Measurements from ENCODE around the gene MCM7. TPM values are rescaled to one million over a fixed set of nuclear protein-coding genes. Genes with fewer than 3 reads are reported as not detected.

Gene MCM7
- total RNA-seq, 1 donor, result 28.6 TPM

GRCh38 chr7:100090527-100091410 lies 10.4 kb downstream of the MCM7 start:
- TF ChIP-seq, protein P1, sequence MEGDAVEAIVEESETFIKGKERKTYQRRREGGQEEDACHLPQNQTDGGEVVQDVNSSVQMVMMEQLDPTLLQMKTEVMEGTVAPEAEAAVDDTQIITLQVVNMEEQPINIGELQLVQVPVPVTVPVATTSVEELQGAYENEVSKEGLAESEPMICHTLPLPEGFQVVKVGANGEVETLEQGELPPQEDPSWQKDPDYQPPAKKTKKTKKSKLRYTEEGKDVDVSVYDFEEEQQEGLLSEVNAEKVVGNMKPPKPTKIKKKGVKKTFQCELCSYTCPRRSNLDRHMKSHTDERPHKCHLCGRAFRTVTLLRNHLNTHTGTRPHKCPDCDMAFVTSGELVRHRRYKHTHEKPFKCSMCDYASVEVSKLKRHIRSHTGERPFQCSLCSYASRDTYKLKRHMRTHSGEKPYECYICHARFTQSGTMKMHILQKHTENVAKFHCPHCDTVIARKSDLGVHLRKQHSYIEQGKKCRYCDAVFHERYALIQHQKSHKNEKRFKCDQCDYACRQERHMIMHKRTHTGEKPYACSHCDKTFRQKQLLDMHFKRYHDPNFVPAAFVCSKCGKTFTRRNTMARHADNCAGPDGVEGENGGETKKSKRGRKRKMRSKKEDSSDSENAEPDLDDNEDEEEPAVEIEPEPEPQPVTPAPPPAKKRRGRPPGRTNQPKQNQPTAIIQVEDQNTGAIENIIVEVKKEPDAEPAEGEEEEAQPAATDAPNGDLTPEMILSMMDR (IDR thresholded peaks at IDR 0.05; ENCODE audit: extremely low read depth, low read depth, low read length), result no peak
- peaks cover 31% of the 10 kb centered on the region for H3K4me1 ChIP-seq (ENCODE audit: insufficient read depth, low read length)
- peak overlapping the region; percentile 84 for H3K27ac ChIP-seq (ENCODE audit: low read depth, low read length)
- no peaks in the 10 kb centered on the region for H3K27me3 ChIP-seq (ENCODE audit: insufficient read depth, low read length)
- peak overlapping the region; percentile 1 for H3K4me2 ChIP-seq (ENCODE audit: insufficient read depth, low read length)
- no peaks in the 10 kb centered on the region for H3K9me3 ChIP-seq (ENCODE audit: low read depth, low read length)
- peaks cover 41% of the 10 kb centered on the region for H3K79me2 ChIP-seq (ENCODE audit: insufficient read depth, low read length)
- no peak overlapping the region for H3K4me3 ChIP-seq (ENCODE audit: insufficient read depth, low read length)
- peaks cover 56% of the 10 kb centered on the region for H3K36me3 ChIP-seq (ENCODE audit: insufficient read depth, low read length)
- DNase-seq (ENCODE audit: insufficient read length, low spot score, missing footprints), result no peak
- H2AFZ ChIP-seq (ENCODE audit: low read length), result no peak overlapping the region
- peaks cover 7% of the 10 kb centered on the region for H4K20me1 ChIP-seq (ENCODE audit: insufficient read depth, low read length)

- no peaks in the 10 kb centered on the region for H3K27me3 ChIP-seq (ENCODE audit: insufficient read depth, low read length)
- peaks cover 45% of the 10 kb centered on the region for H3K36me3 ChIP-seq (ENCODE audit: insufficient read depth, low read length)
- H3K4me1 ChIP-seq (ENCODE audit: insufficient read depth, low read length), result peaks cover 31% of the 10 kb centered on the region
- peak overlapping the region; percentile 84 for H3K27ac ChIP-seq (ENCODE audit: low read depth, low read length)
- H4K20me1 ChIP-seq (ENCODE audit: insufficient read depth, low read length), result peaks cover 7% of the 10 kb centered on the region
- peak overlapping the region; percentile 92 for H3K4me3 ChIP-seq (ENCODE audit: insufficient read depth, low read length)
- H3K79me2 ChIP-seq (ENCODE audit: insufficient read depth, low read length), result peaks cover 37% of the 10 kb centered on the region
- peak overlapping the region; percentile 86 for H3K4me2 ChIP-seq (ENCODE audit: insufficient read depth, low read length)
- DNase-seq (ENCODE audit: insufficient read length, low spot score, missing footprints), result no peak
- peak overlapping the region; percentile 93 for H2AFZ ChIP-seq (ENCODE audit: low read length)
- no peaks in the 10 kb centered on the region for H3K9me3 ChIP-seq (ENCODE audit: low read depth, low read length)
- TF ChIP-seq, protein P1 (IDR thresholded peaks at IDR 0.05; ENCODE audit: extremely low read depth, low read depth, low read length), result no peak
Observed at GRCh38 chr7:100089458-100090196, 11.6 kb downstream of the MCM7 start.

DNA sequence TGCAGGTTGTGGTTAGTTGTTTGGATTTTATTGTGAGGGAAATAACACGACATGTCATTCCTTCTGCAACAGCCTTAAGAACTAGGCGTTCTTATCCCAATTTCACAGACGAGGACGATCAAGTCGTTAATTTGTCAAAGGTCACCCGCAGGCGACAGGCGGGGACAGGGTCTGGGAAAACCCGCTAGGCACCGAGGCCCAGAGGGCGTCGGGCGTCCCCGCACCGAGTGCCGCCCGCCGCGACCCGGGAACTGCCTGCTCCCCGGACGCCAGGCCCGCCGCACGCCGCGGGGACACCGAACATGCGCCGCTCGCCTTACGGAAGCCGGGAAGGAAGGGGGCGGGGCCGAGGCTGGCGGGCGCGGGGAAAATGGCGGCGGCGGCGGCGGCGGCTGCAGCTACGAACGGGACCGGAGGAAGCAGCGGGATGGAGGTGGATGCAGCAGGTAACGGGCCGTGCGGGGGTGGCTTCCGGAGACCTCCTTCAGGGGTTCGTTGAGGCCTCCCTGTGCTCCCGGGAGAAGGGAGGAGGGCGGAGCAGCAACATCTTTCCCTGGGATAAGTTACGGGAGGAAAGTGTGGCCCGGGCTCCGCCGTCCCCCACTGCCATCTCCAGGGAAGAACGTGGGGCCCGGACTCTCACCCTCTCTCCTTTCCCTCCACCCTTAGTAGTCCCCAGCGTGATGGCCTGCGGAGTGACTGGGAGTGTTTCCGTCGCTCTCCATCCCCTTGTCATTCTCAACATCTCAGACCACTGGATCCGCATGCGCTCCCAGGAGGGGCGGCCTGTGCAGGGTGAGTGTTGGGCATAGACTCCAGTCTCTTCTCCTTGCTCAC lies 12.4 kb downstream of the MCM7 start, which contains the start of gene COPS6:
TSS of gene COPS6 (plus strand) at position 349 of the 837 bp plus-strand sequence. CDS start at position 371, 22 bp downstream.
- Histone ChIP-seq H3K27me3 (ENCODE audit: insufficient read depth, low read length) (no peaks in the 10 kb centered on the region), H3K27ac (ENCODE audit: low read depth, low read length) (peak within 1 kb of the TSS; percentile 84), H3K36me3 (ENCODE audit: insufficient read depth, low read length) (peaks cover 37% of the 10 kb centered on the region), H3K4me1 (ENCODE audit: insufficient read depth, low read length) (peaks cover 31% of the 10 kb centered on the region), H3K9me3 (ENCODE audit: low read depth, low read length) (no peaks in the 10 kb centered on the region), H3K4me2 (ENCODE audit: insufficient read depth, low read length) (peak within 1 kb of the TSS; percentile 86), H3K4me3 (ENCODE audit: insufficient read depth, low read length) (peak within 1 kb of the TSS; percentile 92), H3K79me2 (ENCODE audit: insufficient read depth, low read length) (peaks cover 33% of the 10 kb centered on the region), H2AFZ (ENCODE audit: low read length) (peak within 1 kb of the TSS; percentile 93), H4K20me1 (ENCODE audit: insufficient read depth, low read length) (peaks cover 5% of the 10 kb centered on the region)
- TF ChIP-seq, protein P1 (IDR thresholded peaks at IDR 0.05; ENCODE audit: extremely low read depth, low read depth, low read length), result no peak
- DNase-seq (ENCODE audit: insufficient read length, low spot score, missing footprints), result peak; percentile 93
